CD4-positive, alpha-beta T cell treated with Interferon alpha-2 for 1 hour (primary cell): ENCODE results near the gene TRAF3IP1.
"Not testable (repeated sequence)": the region's sequence is repeated elsewhere in the genome, so short reads cannot be mapped to it uniquely, and the experiment has no call there.

Experiments
- DNase-seq, 2 donors: peaks; one replicate each; pipeline ENCODE4 v3.0.0-alpha.2; 2020 to 2022

TRAF3IP1 gene

GRCh38 chr2:238433300-238433915 is 113.1 kb downstream of the TRAF3IP1 start:
- DNase-seq, result no peak

- no peak for DNase-seq
These were observed 113.9 kb downstream of the TRAF3IP1 start for GRCh38 chr2:238433941-238434845.

GRCh38 chr2:238434846-238435751 is 114.8 kb downstream of the TRAF3IP1 start:
- no peak for DNase-seq

GRCh38 chr2:238435752-238436096 is 115.4 kb downstream of the TRAF3IP1 start:
- DNase-seq, result no peak

GRCh38 chr2:238438856-238439849 is 118.8 kb downstream of the TRAF3IP1 start:
- DNase-seq, result no peak

- DNase-seq, result no peak
These were observed 119.6 kb downstream of the TRAF3IP1 start for GRCh38 chr2:238439917-238440316.

GRCh38 chr2:238440331-238440730 is 120.0 kb downstream of the TRAF3IP1 start:
- DNase-seq, result no peak

GRCh38 chr2:238440767-238441166 is 120.4 kb downstream of the TRAF3IP1 start:
- no peak for DNase-seq

- DNase-seq, result no peak
These were observed 121.2 kb downstream of the TRAF3IP1 start for GRCh38 chr2:238441262-238442114.

- not testable (repeated sequence) for DNase-seq
These were observed 121.9 kb downstream of the TRAF3IP1 start for GRCh38 chr2:238442257-238442656.

GRCh38 chr2:238444242-238444641 is 123.9 kb downstream of the TRAF3IP1 start:
- no peak for DNase-seq

GRCh38 chr2:238445409-238446190 is 125.3 kb downstream of the TRAF3IP1 start:
- DNase-seq, result no peak

GRCh38 chr2:238446371-238446770 is 126.1 kb downstream of the TRAF3IP1 start:
- no peak for DNase-seq

GRCh38 chr2:238448031-238448955 is 128.0 kb downstream of the TRAF3IP1 start:
- no peak for DNase-seq

- DNase-seq, result no peak
These were observed 128.9 kb downstream of the TRAF3IP1 start for GRCh38 chr2:238449241-238449640.

- DNase-seq, result no peak
These were observed 129.6 kb downstream of the TRAF3IP1 start for GRCh38 chr2:238449909-238450417.

- DNase-seq, result no peak
These were observed 130.1 kb downstream of the TRAF3IP1 start for GRCh38 chr2:238450440-238450861.
